ENCODE data around the gene DISC1.
"Not testable (repeated sequence)": the region's sequence is repeated elsewhere in the genome, so short reads cannot be mapped to it uniquely, and the experiment has no call there.

DISC1 gene

DNA sequence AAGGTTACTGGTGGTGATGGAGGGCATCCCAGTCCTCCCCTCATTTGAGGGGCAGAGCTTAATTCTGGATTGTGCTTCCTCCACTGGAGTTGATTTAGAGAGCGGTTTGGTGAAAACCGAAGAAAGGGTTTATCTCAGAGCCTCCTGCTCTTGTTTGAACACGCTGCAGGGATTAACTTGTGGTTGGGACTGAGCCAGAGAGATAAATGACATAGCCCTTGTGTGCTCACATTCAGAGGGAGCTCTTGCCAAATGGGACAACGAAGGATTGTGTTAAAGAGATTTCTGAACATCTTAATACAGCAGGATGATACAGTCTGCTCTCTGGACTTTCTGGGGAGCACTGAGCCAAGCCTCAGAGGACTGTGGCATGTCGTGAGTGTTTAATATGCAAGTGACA, 308.2 kb downstream of the DISC1 start:
- Histone ChIP-seq H3K27me3 (ENCODE audit: control insufficient read depth in 5 of 5, insufficient read depth in 4 of 5, low read length in 5 of 5) (peaks cover 0 to 4% (median 0%) of the 10 kb centered on the region in 5 donors), H3K27ac (ENCODE audit: low read depth, low read length) (no peak overlapping the region), H3K9me3 (ENCODE audit: control insufficient read depth in 5 of 5, low read length in 5 of 5) (peaks cover 0 to 8% (median 6%) of the 10 kb centered on the region in 5 donors), H3K4me3 (ENCODE audit: low read depth in 1 of 5, low read length in 5 of 5) (no peak overlapping the region), H3K36me3 (ENCODE audit: control insufficient read depth in 5 of 5, insufficient read depth in 5 of 5, low read length in 5 of 5) (no peaks in the 10 kb centered on the region), H3K4me1 (ENCODE audit: control insufficient read depth in 5 of 5, insufficient read depth in 5 of 5, low read length in 5 of 5) (peaks cover 5 to 59% (median 25%) of the 10 kb centered on the region in 5 donors), H3K9ac (ENCODE audit: low read length in 5 of 5) (no peak overlapping the region)

DNA sequence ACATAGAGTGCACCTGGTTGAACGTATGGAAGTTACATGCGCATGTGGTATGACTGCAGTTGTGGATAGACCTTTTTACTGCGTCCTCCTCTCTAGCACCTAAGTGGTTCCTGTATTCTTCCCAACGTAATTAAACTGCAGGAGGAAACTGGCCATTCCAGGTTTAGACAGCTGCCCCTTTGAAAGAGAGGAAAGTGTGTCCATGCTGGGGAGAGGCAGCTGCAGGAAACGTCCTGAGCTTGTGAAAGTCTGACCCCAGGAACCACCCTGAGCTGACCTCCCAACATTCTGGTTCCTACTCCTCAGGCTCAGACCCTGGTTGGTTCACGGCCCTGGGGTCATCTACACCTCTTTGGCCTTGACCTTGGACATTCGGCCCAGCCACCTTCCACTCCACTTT, 309.3 kb downstream of the DISC1 start:
- no peak overlapping the region for H3K27ac ChIP-seq (ENCODE audit: low read depth, low read length)
- H3K4me3 ChIP-seq (ENCODE audit: low read depth in 1 of 5, low read length in 5 of 5) = no peak overlapping the region
- no peak overlapping the region for H3K9ac ChIP-seq (ENCODE audit: low read length in 5 of 5)
- H3K4me1 ChIP-seq (ENCODE audit: control insufficient read depth in 5 of 5, insufficient read depth in 5 of 5, low read length in 5 of 5) = peaks cover 5 to 48% (median 24%) of the 10 kb centered on the region in 5 donors
- peaks cover 0 to 4% (median 0%) of the 10 kb centered on the region in 5 donors for H3K27me3 ChIP-seq (ENCODE audit: control insufficient read depth in 5 of 5, insufficient read depth in 4 of 5, low read length in 5 of 5)
- no peaks in the 10 kb centered on the region for H3K36me3 ChIP-seq (ENCODE audit: control insufficient read depth in 5 of 5, insufficient read depth in 5 of 5, low read length in 5 of 5)
- H3K9me3 ChIP-seq (ENCODE audit: control insufficient read depth in 5 of 5, low read length in 5 of 5) = peaks cover 0 to 8% (median 6%) of the 10 kb centered on the region in 5 donors

DNA sequence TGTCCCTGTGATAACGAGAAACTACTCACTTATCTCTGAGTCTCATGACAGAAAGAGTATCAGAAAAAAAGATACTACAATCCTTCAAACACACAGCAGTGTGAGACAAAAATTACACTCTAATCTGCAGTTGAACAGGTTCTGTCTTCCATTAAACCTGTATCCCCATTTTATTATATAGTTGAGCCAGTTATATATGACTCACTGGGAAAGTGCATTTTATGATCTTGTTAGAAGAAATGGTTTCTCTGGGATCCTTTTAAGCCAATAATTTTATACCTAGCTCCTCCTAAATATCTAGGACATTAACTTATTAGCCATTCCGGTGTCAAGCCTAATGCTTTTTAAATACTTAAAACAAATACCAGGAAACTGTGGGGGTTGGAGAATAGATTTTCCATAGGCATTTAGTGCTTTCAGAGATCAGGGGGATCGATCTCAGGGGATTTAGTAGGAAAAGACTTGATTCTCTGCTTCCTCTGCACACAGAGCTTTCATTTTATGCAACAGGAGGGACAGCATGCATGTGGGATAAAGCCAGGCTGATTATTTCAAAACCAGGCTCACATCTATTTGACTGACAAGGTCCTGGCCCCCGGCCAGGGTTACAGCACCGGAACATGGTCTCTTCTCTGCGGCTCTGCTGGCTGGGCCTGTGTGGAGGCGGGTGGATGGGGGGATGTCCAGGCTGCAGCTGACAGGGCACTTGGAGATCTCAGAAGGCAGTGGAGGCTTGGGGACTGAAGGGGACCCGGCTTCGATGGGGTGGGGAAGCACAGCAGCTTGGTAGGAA, 310.6 kb downstream of the DISC1 start:
- Histone ChIP-seq H3K4me1 (ENCODE audit: control insufficient read depth in 5 of 5, insufficient read depth in 5 of 5, low read length in 5 of 5) (peaks cover 5 to 44% (median 24%) of the 10 kb centered on the region in 5 donors), H3K27ac (ENCODE audit: low read depth, low read length) (no peak overlapping the region), H3K9ac (ENCODE audit: low read length in 5 of 5) (peak overlapping the region in 1 of 5 donors; percentile 17), H3K36me3 (ENCODE audit: control insufficient read depth in 5 of 5, insufficient read depth in 5 of 5, low read length in 5 of 5) (no peaks in the 10 kb centered on the region), H3K9me3 (ENCODE audit: control insufficient read depth in 5 of 5, low read length in 5 of 5) (peaks cover 0 to 2% (median under 1%) of the 10 kb centered on the region in 5 donors), H3K27me3 (ENCODE audit: control insufficient read depth in 5 of 5, insufficient read depth in 4 of 5, low read length in 5 of 5) (peaks cover 0 to 4% (median 0%) of the 10 kb centered on the region in 5 donors), H3K4me3 (ENCODE audit: low read depth in 1 of 5, low read length in 5 of 5) (peak overlapping the region in 2 of 5 donors; percentile 15 to 25)

DNA sequence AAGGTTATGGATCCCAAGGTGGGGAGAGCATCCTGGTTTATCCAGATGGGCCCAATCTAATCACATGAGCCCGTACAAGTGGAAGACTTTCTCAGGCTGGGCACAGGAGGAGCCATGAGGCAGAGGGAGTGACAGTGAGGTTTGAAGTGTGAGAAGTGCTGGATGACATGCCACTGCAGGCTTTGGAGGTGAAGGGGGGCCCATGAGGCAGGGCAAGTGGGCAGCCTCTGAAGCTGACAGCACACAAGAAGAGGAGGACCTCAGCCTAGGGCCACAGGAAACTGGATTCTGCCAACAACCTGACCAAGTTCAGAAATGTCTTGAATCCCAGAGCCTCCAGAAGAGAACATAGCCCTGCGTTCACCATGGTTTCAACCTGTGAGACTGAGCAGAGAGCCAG, 311.6 kb downstream of the DISC1 start:
- Histone ChIP-seq H3K27ac (ENCODE audit: low read depth, low read length) (no peak overlapping the region), H3K4me3 (ENCODE audit: low read depth in 1 of 5, low read length in 5 of 5) (no peak overlapping the region), H3K36me3 (ENCODE audit: control insufficient read depth in 5 of 5, insufficient read depth in 5 of 5, low read length in 5 of 5) (no peaks in the 10 kb centered on the region), H3K4me1 (ENCODE audit: control insufficient read depth in 5 of 5, insufficient read depth in 5 of 5, low read length in 5 of 5) (peaks cover 5 to 44% (median 24%) of the 10 kb centered on the region in 5 donors), H3K9me3 (ENCODE audit: control insufficient read depth in 5 of 5, low read length in 5 of 5) (no peaks in the 10 kb centered on the region), H3K9ac (ENCODE audit: low read length in 5 of 5) (no peak overlapping the region), H3K27me3 (ENCODE audit: control insufficient read depth in 5 of 5, insufficient read depth in 4 of 5, low read length in 5 of 5) (peaks cover 0 to 4% (median 0%) of the 10 kb centered on the region in 5 donors)

DNA sequence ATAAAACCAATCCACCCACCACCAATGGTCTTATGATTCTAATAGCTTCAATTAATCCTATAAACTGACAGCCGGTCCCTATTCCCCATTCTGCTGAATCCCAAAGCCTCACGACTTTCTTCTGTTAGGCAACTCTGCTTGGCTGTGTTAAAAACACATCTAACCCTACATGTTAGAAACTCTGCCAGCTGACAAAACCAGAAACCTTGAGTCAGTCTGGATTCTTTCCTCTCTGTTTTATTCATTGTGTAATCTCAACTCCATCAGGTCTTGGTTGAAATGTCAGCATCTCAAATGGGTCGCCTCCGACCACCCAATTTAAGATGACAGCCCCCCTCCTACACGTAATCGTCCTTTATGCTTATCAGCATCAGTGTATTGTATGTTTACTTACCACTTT, 312.1 kb downstream of the DISC1 start:
- Histone ChIP-seq H3K4me1 (ENCODE audit: control insufficient read depth in 5 of 5, insufficient read depth in 5 of 5, low read length in 5 of 5) (peaks cover 5 to 44% (median 24%) of the 10 kb centered on the region in 5 donors), H3K9me3 (ENCODE audit: control insufficient read depth in 5 of 5, low read length in 5 of 5) (no peaks in the 10 kb centered on the region), H3K27ac (ENCODE audit: low read depth, low read length) (no peak overlapping the region), H3K27me3 (ENCODE audit: control insufficient read depth in 5 of 5, insufficient read depth in 4 of 5, low read length in 5 of 5) (peaks cover 0 to 4% (median 0%) of the 10 kb centered on the region in 5 donors), H3K4me3 (ENCODE audit: low read depth in 1 of 5, low read length in 5 of 5) (no peak overlapping the region), H3K36me3 (ENCODE audit: control insufficient read depth in 5 of 5, insufficient read depth in 5 of 5, low read length in 5 of 5) (no peaks in the 10 kb centered on the region), H3K9ac (ENCODE audit: low read length in 5 of 5) (no peak overlapping the region)

DNA sequence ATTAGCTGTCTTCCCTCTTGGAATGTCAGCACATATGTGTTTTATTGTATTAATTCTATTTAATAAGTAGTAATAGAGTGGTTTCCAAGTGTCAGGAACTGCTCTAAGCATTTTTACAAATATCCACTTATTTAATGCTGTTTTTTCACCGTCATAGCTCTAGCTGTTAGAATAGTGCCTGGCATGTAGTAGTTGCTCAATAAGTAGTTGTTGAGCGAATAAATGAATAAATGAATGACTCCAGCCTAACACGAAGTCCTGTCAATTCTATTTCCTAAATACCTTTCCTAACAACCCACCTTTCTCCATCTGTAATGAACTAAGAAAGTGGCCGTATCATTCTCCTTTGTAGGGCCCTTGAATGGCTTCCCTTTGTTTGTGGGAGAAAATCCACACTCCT, 312.5 kb downstream of the DISC1 start:
- H3K27me3 ChIP-seq (ENCODE audit: control insufficient read depth in 5 of 5, insufficient read depth in 4 of 5, low read length in 5 of 5) = peaks cover 0 to 4% (median 0%) of the 10 kb centered on the region in 5 donors
- H3K9ac ChIP-seq (ENCODE audit: low read length in 5 of 5) = no peak overlapping the region
- H3K36me3 ChIP-seq (ENCODE audit: control insufficient read depth in 5 of 5, insufficient read depth in 5 of 5, low read length in 5 of 5) = no peaks in the 10 kb centered on the region

DNA sequence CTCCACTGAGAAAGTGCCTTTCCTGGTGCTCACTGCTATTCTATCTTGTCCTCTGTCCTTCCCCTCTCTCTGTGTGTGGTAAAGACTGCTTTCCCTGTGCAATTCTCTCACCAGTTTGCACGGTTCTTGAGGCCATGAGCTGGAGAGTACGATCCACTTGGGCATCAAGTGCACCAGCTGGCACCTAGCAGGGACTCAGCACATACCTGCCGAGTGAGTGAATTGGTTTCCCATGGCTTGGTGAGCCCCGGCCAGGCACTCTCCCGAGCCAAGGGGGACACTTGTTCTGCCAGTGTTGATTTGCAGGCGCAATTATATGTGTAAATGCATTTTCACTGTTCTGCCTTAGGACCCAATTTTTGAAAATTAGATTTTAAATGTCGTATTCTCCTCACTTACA, 313.5 kb downstream of the DISC1 start:
- Histone ChIP-seq H3K4me1 (ENCODE audit: control insufficient read depth in 5 of 5, insufficient read depth in 5 of 5, low read length in 5 of 5) (peaks cover 5 to 31% (median 20%) of the 10 kb centered on the region in 5 donors), H3K4me3 (ENCODE audit: low read depth in 1 of 5, low read length in 5 of 5) (no peak overlapping the region), H3K36me3 (ENCODE audit: control insufficient read depth in 5 of 5, insufficient read depth in 5 of 5, low read length in 5 of 5) (peaks cover 0 to 4% (median 0%) of the 10 kb centered on the region in 5 donors), H3K9me3 (ENCODE audit: control insufficient read depth in 5 of 5, low read length in 5 of 5) (no peaks in the 10 kb centered on the region), H3K9ac (ENCODE audit: low read length in 5 of 5) (no peak overlapping the region), H3K27me3 (ENCODE audit: control insufficient read depth in 5 of 5, insufficient read depth in 4 of 5, low read length in 5 of 5) (peaks cover 0 to 5% (median 0%) of the 10 kb centered on the region in 5 donors), H3K27ac (ENCODE audit: low read depth, low read length) (no peak overlapping the region)

More for the DNA sequence above, 312.5 kb downstream of the DISC1 start:
- no peaks in the 10 kb centered on the region for H3K9me3 ChIP-seq (ENCODE audit: control insufficient read depth in 5 of 5, low read length in 5 of 5)
- no peak overlapping the region for H3K4me3 ChIP-seq (ENCODE audit: low read depth in 1 of 5, low read length in 5 of 5)
- H3K27ac ChIP-seq (ENCODE audit: low read depth, low read length) = no peak overlapping the region
- peaks cover 5 to 41% (median 24%) of the 10 kb centered on the region in 5 donors for H3K4me1 ChIP-seq (ENCODE audit: control insufficient read depth in 5 of 5, insufficient read depth in 5 of 5, low read length in 5 of 5)

DNA sequence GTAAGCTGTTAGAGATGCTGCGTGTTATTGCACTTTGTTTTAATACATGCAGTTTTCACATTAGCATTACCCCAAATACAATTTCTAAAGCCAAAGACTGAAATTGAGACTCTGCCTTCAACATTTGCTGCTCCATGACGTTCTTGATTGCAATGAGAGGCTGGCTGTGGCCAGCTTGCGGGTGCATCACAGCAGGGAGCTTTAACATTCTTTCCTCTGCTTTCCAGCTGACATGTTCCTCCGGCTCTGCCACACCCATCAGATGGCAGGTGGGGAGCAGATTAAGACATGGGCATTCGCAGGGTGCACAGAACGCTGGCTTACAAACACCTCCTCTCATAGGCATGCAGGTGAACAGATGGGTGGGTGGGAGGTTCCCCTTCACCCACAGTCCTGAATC, 314.1 kb downstream of the DISC1 start:
- Histone ChIP-seq H3K4me3 (ENCODE audit: low read depth in 1 of 5, low read length in 5 of 5) (no peak overlapping the region), H3K27ac (ENCODE audit: low read depth, low read length) (no peak overlapping the region), H3K27me3 (ENCODE audit: control insufficient read depth in 5 of 5, insufficient read depth in 4 of 5, low read length in 5 of 5) (peaks cover 0 to 5% (median 0%) of the 10 kb centered on the region in 5 donors), H3K36me3 (ENCODE audit: control insufficient read depth in 5 of 5, insufficient read depth in 5 of 5, low read length in 5 of 5) (peaks cover 0 to 4% (median 0%) of the 10 kb centered on the region in 5 donors), H3K9me3 (ENCODE audit: control insufficient read depth in 5 of 5, low read length in 5 of 5) (no peaks in the 10 kb centered on the region), H3K9ac (ENCODE audit: low read length in 5 of 5) (no peak overlapping the region), H3K4me1 (ENCODE audit: control insufficient read depth in 5 of 5, insufficient read depth in 5 of 5, low read length in 5 of 5) (peaks cover 5 to 26% (median 19%) of the 10 kb centered on the region in 5 donors)

DNA sequence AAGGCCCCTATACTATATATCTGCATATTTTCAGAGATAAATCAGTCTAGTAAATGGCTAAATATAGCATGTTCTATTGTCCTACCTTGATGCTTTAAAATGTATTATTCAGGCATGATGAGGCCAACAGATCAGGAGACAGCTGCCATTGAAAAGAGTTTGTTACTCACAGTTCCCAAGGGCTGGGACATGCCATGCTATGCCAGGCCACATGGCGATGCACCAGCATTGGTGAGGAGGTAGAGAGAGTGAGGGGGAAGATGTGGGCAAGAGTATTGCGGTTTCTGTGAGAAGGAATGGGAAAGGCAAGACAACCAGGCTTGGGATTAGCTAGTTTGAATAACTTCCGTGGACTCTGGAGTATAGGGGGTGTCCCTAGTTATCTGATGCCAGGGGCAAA, 316.5 kb downstream of the DISC1 start:
- Histone ChIP-seq H3K4me3 (ENCODE audit: low read depth in 1 of 5, low read length in 5 of 5) (no peak overlapping the region), H3K9me3 (ENCODE audit: control insufficient read depth in 5 of 5, low read length in 5 of 5) (no peaks in the 10 kb centered on the region), H3K9ac (ENCODE audit: low read length in 5 of 5) (no peak overlapping the region), H3K4me1 (ENCODE audit: control insufficient read depth in 5 of 5, insufficient read depth in 5 of 5, low read length in 5 of 5) (peaks cover 0 to 9% (median 6%) of the 10 kb centered on the region in 5 donors), H3K36me3 (ENCODE audit: control insufficient read depth in 5 of 5, insufficient read depth in 5 of 5, low read length in 5 of 5) (peaks cover 0 to 4% (median 0%) of the 10 kb centered on the region in 5 donors), H3K27ac (ENCODE audit: low read depth, low read length) (no peak overlapping the region), H3K27me3 (ENCODE audit: control insufficient read depth in 5 of 5, insufficient read depth in 4 of 5, low read length in 5 of 5) (peaks cover 0 to 5% (median 0%) of the 10 kb centered on the region in 5 donors)

DNA sequence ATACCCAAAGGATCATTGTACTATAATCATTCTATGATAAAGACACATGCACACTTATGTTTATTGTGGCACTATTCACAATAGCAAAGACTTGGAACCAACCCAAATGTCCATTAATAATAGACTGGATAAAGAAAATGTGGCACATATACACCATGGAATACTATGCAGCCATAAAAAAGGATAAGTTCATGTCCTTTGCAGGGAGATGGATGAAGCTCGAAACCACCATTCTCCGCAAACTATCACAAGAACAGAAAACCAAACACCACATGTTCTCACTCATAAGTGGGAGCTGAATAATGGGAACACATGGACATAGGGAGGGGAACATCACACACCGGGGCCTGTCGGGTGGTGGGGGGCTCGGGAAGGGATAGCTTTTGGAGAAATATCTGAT, 321.5 kb downstream of the DISC1 start:
- not testable (repeated sequence) for H3K27ac ChIP-seq (ENCODE audit: low read depth, low read length); H3K4me3 ChIP-seq (ENCODE audit: low read depth in 1 of 5, low read length in 5 of 5); H3K36me3 ChIP-seq (ENCODE audit: control insufficient read depth in 5 of 5, insufficient read depth in 5 of 5, low read length in 5 of 5); H3K9me3 ChIP-seq (ENCODE audit: control insufficient read depth in 5 of 5, low read length in 5 of 5); H3K9ac ChIP-seq (ENCODE audit: low read length in 5 of 5); H3K27me3 ChIP-seq (ENCODE audit: control insufficient read depth in 5 of 5, insufficient read depth in 4 of 5, low read length in 5 of 5)
- H3K4me1 ChIP-seq (ENCODE audit: control insufficient read depth in 5 of 5, insufficient read depth in 5 of 5, low read length in 5 of 5) = peaks cover 3 to 19% (median 10%) of the 10 kb centered on the region in 5 donors

All from subcutaneous abdominal adipose tissue (tissue), 5 donors.